Activated T-cell treated with anti-CD3 and anti-CD28 coated beads, Interleukin-2, amount 50 U/mL, for 72 hours (primary cell): ENCODE data around the gene ZNF175. TPM values are rescaled to one million over a fixed set of nuclear protein-coding genes. Genes with fewer than 3 reads are reported as not detected.
A peak's percentile ranks its signal among the peaks of the same experiment; 100 is the strongest.

Experiments
- ATAC-seq, 2 donors: fragments of 150-1000 bp; cut with Tn5 transposase; replicated peaks in 1 of 2; 2 replicates each; pipeline ENCODE4 v1.10.0; 2021; ENCODE audit warnings: moderate library complexity in 2 of 2, mild to moderate bottlenecking in 1 of 2
- DNase-seq, 2 donors: peaks; one replicate each; pipeline ENCODE4 v3.0.0; 2021 to 2022; ENCODE audit warnings: mixed read lengths in 1 of 2
- H3K27ac Mint-ChIP-seq: one replicate; pipeline ENCODE4 v1.8.0; 2022; ENCODE audit warnings: mild to moderate bottlenecking, moderate library complexity, mixed read lengths
- H3K27me3 Mint-ChIP-seq: one replicate; pipeline ENCODE4 v1.8.0; 2022; ENCODE audit warnings: low read depth, mixed read lengths
- H3K36me3 Mint-ChIP-seq, 2 donors: one replicate each; pipeline ENCODE4 v1.8.0; 2022; ENCODE audit warnings: mixed read lengths in 2 of 2, mild to moderate bottlenecking in 1 of 2; ENCODE audit not compliant: insufficient read depth in 2 of 2
- H3K4me1 Mint-ChIP-seq: one replicate; pipeline ENCODE4 v1.8.0; 2022; ENCODE audit warnings: low read depth, mixed read lengths
- H3K4me3 Mint-ChIP-seq, 2 donors: one replicate each; pipeline ENCODE4 v1.8.0; 2022; ENCODE audit warnings: mild to moderate bottlenecking in 2 of 2, mixed read lengths in 2 of 2, moderate library complexity in 2 of 2
- H3K9me3 Mint-ChIP-seq, 2 donors: one replicate each; pipeline ENCODE4 v1.8.0; 2022; ENCODE audit warnings: mixed read lengths in 2 of 2
- total RNA-seq, 2 donors: library from RNA; stranded (reverse); gene quantifications; one replicate each; pipeline ENCODE4 v1.2.3, GENCODE V29; 2022

Gene ZNF175
- total RNA-seq, 2 donors from 2014 or later, result 11.1 to 13.3 TPM

DNA sequence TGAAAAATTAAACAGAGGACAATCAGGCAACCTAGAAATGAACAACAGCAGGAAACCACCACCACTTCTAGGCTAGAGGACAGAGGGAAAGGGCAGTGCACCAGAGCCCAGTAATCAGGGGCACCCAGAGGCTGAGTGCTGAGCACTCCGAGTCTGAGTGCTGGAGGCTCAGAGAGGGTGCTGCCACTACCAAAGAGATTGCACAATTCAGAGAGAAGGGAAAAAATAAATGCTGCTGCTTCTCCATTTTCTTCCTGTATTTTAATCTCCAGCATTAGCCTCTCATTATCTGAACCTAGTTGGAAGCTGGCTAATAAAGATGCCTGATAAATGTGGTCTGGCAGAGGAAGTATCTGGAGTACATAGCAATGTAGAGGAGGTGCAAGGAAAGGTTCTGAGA, 11.8 kb upstream of the ZNF175 start:
- DNase-seq (no peak), ATAC-seq (no peak)
- H3K36me3 Mint-ChIP-seq, result no peaks in the 10 kb centered on the region
- no peak overlapping the region for H3K27ac Mint-ChIP-seq
- peaks cover 72% of the 10 kb centered on the region for H3K27me3 Mint-ChIP-seq
- peaks cover 0 to 8% of the 10 kb centered on the region in 2 donors for H3K9me3 Mint-ChIP-seq
- no peak overlapping the region for H3K4me3 Mint-ChIP-seq
- H3K4me1 Mint-ChIP-seq, result no peaks in the 10 kb centered on the region

DNA sequence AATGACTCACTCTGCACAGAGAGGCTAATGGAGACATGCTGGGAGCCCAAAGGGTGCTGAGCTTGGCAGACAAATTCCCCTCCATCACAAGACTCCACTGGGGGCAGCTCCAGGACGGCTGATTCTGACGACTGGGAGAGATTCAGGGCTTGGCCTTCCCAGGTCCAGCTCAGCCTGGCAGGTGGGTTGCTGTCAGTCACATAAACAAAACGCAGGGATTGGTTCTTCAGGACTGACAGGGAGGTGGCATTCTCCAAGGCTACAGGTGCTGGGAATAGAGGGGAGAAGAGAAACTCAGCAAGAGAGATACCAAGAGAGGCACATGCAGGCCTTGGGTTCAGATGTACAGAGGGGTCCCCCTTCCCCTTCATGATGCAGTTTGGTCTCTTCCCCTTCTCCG, 10.7 kb upstream of the ZNF175 start:
- peaks cover 66% of the 10 kb centered on the region for H3K27me3 Mint-ChIP-seq
- ATAC-seq (no peak), DNase-seq (no peak)
- H3K27ac Mint-ChIP-seq, result no peak overlapping the region
- H3K4me1 Mint-ChIP-seq, result no peaks in the 10 kb centered on the region
- H3K9me3 Mint-ChIP-seq, result peaks cover 0 to 5% of the 10 kb centered on the region in 2 donors
- H3K36me3 Mint-ChIP-seq, result no peaks in the 10 kb centered on the region
- H3K4me3 Mint-ChIP-seq, result no peak overlapping the region

DNA sequence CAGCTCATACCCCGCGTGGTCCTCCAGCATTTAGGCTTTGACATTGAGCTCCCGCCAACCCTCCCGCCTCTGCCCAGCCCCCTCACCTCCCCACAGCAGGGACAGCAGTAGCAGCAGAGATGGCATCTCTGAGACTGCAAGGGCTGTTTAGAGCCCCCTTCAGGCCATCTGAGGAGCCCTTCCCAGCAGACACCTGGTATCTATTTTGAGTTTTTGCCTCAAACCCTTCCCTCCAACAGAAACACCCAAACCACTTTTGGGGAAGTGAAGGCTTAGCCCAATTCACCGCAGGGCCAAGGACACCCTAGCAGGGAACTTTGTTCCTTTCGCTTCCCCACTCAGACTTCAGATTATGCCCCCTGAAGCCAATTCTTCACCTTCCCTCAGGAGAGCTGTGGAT, 6.3 kb upstream of the ZNF175 start:
- Mint-ChIP-seq H3K4me3 (no peak overlapping the region), H3K27me3 (peaks cover 61% of the 10 kb centered on the region), H3K9me3 (no peaks in the 10 kb centered on the region), H3K36me3 (no peaks in the 10 kb centered on the region), H3K27ac (no peak overlapping the region), H3K4me1 (no peaks in the 10 kb centered on the region)
- no peak for DNase-seq
- no peak for ATAC-seq

DNA sequence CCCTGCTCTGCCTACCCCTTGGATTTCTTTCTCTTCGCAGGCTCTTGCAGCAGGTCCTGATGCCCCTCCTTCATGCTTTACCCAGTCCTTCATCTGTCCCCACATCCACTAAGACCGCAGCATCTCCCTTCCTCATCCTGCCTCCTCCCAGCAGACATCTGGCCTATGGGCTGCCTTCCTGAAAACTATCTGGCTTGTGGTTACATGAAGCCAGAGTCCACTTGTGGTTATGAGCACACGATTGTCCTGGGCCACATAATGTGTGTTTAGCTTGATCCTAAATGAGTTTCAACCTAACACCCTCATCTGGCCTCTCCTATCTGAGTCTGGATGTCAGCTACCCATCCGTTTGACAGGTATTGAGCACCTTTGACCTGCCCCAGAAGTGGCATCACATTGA, 5.5 kb upstream of the ZNF175 start:
- no peak overlapping the region for H3K4me3 Mint-ChIP-seq
- no peaks in the 10 kb centered on the region for H3K9me3 Mint-ChIP-seq
- H3K27me3 Mint-ChIP-seq, result peaks cover 55% of the 10 kb centered on the region
- H3K27ac Mint-ChIP-seq, result no peak overlapping the region
- no peak for DNase-seq
- H3K4me1 Mint-ChIP-seq, result peaks cover 8% of the 10 kb centered on the region
- ATAC-seq, result no peak
- H3K36me3 Mint-ChIP-seq, result no peaks in the 10 kb centered on the region

DNA sequence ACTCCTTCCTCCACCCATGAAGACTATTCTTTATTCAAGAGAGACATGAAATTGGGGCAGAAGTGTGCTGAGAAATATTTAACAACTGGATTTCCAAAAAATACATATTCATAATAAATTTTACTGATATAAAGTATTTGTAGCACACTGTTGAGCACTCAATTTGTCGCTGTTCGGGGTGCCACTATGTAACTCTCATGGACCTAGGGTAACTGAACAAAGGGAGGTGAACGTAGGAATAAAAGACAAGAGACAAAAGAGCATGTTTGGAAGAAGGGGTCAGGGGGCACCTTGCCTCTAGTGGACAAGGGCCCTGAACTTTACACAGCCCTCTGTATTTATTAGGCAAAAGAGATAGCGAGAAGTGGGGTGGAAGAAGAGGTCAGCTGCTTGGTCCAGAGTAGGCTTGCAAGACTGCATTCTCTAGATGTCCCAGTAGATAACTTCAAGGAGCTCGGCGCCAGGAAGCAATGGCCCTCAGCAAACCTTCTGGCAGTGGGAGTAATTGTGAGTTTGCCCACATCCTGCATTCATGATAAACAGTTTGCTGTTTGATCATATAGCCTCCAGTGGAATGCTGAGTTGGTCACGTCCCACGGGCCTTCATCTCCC, 4.5 kb upstream of the ZNF175 start:
- H3K27me3 Mint-ChIP-seq, result peaks cover 44% of the 10 kb centered on the region
- H3K9me3 Mint-ChIP-seq, result no peaks in the 10 kb centered on the region
- H3K27ac Mint-ChIP-seq, result no peak overlapping the region
- H3K36me3 Mint-ChIP-seq, result peaks cover 5 to 6% of the 10 kb centered on the region in 2 donors
- DNase-seq, result no peak
- no peak for ATAC-seq
- H3K4me3 Mint-ChIP-seq, result no peak overlapping the region
- peaks cover 15% of the 10 kb centered on the region for H3K4me1 Mint-ChIP-seq

DNA sequence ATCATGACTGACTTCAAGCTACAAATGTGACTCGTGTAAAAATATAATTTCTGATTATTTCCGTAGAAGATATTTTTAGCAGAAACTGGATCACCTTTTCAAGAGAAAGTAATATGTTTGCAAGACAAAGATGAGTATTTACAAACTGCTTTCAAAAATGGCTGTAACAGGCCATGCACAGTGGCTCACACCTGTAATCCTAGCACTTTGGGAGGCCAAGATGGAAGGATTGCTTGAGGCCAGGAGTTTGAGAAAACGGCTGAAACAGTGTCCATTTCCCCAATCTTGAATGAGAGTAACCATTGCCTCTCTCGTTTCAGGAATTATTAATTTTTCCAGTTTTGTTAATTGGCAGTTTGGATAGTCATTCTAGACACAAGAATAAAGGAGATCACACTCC, 3.5 kb upstream of the ZNF175 start:
- Mint-ChIP-seq H3K4me1 (peaks cover 25% of the 10 kb centered on the region), H3K27me3 (peaks cover 39% of the 10 kb centered on the region), H3K4me3 (no peak overlapping the region), H3K27ac (no peak overlapping the region), H3K9me3 (no peaks in the 10 kb centered on the region), H3K36me3 (peaks cover 6% of the 10 kb centered on the region in 2 donors)
- DNase-seq (no peak), ATAC-seq (no peak)

DNA sequence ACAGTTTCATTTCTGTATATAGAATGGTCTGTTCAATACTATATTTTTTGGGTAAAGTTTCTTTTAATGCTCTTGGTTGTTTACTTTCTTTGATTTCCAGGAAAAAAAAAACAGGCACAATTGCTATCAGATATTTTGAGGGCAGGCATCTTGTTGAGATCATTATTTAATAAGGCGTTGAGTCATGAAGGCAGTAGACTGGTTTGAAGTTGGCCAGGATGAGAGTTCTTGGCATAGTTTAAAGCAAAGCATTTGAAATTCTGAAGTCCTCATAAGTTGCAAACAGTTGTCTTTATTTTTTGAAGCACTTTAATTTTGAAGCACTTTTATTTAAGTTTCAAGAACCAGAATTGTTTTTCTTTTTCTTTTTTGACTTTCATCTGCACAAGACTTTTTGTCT, 2.6 kb upstream of the ZNF175 start:
- no peak for DNase-seq
- Mint-ChIP-seq H3K36me3 (peaks cover 6 to 8% of the 10 kb centered on the region in 2 donors), H3K4me1 (peaks cover 33% of the 10 kb centered on the region), H3K9me3 (no peaks in the 10 kb centered on the region), H3K4me3 (no peak overlapping the region), H3K27ac (no peak overlapping the region), H3K27me3 (peaks cover 31% of the 10 kb centered on the region)
- no peak for ATAC-seq

DNA sequence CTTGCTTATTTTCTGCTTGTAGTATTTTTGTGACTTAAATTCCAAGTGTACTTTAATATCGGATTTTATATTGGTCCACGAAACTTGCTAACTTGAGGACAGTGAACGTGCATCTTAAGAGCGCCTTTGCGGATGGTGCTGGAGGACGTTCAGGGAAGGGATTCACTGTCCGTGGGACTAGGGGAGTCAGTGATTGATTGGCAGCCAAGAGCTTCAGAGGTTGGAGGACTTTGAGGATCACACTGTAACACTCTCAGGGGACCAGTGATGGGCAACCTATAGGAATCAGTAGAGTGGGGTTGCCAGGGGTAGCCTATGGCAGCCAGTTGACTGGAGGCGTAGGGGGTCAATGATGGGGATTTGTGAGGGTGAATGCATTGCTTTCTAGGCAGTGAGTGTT, 516 bp downstream of the ZNF175 start:
- H3K27ac Mint-ChIP-seq, result peak overlapping the region; percentile 96
- H3K9me3 Mint-ChIP-seq, result no peaks in the 10 kb centered on the region
- DNase-seq (no peak), ATAC-seq (peak in 1 of 2 donors; percentile 27)
- peaks cover 11 to 19% of the 10 kb centered on the region in 2 donors for H3K36me3 Mint-ChIP-seq
- peaks cover 15% of the 10 kb centered on the region for H3K27me3 Mint-ChIP-seq
- H3K4me3 Mint-ChIP-seq, result peak overlapping the region; percentile 99
- peaks cover 36% of the 10 kb centered on the region for H3K4me1 Mint-ChIP-seq

DNA sequence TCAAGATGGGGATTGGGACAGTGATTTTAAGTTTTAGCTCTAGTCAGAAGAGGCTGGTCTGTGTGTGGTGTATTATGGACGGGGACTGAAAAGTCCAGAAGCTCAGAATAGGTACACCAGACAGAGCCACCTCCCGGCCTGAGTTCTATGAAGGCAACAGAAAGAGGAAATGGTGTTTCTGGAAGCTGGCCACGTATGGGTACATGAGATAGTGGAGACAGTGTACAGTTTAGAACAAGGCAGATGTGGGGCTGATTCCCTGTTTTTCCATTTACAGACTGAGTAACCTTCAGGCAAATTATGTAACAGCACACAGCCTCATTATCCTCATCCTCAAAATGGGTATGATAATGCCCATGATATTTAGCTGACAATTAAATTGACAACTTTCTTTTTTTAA, 1.3 kb downstream of the ZNF175 start:
- peak overlapping the region; percentile 99 for H3K4me3 Mint-ChIP-seq
- ATAC-seq (no peak), DNase-seq (no peak)
- no peaks in the 10 kb centered on the region for H3K9me3 Mint-ChIP-seq
- H3K27me3 Mint-ChIP-seq, result peaks cover 8% of the 10 kb centered on the region
- peaks cover 39% of the 10 kb centered on the region for H3K4me1 Mint-ChIP-seq
- peaks cover 15 to 25% of the 10 kb centered on the region in 2 donors for H3K36me3 Mint-ChIP-seq
- H3K27ac Mint-ChIP-seq, result no peak overlapping the region

DNA sequence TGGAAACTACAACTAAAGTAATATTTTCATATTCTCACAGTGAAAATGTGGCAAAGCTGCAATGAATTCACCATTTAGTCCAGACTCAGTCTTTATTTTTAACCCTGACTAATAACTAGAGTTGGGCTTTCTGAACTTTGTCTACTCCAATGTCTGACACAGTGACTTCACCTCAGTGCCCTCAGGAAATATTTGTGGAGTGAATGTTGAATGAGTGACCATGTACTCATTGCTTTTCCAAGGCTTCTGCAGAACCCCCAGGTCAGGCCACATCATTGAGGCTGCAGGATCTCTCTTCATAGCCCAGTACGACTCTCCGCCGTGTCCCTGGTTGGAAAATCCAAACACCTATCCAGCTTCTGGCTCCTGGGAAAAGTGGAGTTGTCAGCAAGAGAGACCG, 1.8 kb downstream of the ZNF175 start:
- H3K27ac Mint-ChIP-seq, result no peak overlapping the region
- H3K27me3 Mint-ChIP-seq, result peaks cover 7% of the 10 kb centered on the region
- ATAC-seq (no peak), DNase-seq (no peak)
- H3K4me1 Mint-ChIP-seq, result peaks cover 39% of the 10 kb centered on the region
- no peak overlapping the region for H3K4me3 Mint-ChIP-seq
- no peaks in the 10 kb centered on the region for H3K9me3 Mint-ChIP-seq
- peaks cover 16 to 30% of the 10 kb centered on the region in 2 donors for H3K36me3 Mint-ChIP-seq

DNA sequence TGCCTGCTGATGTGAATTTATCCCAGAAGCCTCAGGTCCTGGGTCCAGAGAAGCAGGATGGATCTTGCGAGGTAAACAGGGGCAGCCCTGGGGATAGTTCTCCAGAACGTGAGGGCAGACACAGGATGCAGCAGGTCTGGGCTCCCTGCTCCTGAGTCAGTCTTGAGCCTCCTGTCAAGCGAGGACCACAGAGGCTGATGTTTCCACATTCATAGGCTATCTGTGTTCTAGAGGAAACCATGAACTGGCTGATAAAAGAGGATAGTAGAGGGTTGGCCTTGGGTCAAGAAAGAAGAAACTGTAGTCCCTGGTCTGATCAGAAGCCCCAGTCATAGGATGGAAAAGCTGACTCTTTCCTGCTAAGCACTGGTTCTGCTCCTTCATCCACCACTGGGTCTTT, 2.2 kb downstream of the ZNF175 start:
- H3K27ac Mint-ChIP-seq, result no peak overlapping the region

DNA sequence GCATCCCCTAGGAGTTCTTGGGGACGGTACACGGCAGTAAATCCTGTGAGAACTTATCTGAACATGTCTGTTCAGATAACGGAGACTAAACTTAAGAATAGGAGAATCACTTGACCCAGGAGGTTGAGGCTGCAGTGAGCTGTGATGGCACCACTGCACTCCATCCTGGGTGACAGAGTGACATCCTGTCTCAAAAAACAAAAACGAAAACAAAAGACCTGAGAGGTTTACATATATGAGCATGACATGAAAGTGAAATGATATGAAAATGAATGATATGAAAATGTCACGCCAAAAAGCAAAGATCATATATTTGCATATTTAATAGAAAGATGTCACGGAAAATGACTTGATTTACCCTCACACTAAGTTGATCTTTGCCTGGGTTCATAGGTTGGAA, 5.8 kb downstream of the ZNF175 start:
- H3K36me3 Mint-ChIP-seq, result peaks cover 21 to 46% of the 10 kb centered on the region in 2 donors
- no peak for DNase-seq
- ATAC-seq, result peak in 1 of 2 donors; percentile 78
- no peaks in the 10 kb centered on the region for H3K27me3 Mint-ChIP-seq
- H3K4me3 Mint-ChIP-seq, result peak overlapping the region in 1 of 2 donors; percentile 11
- H3K27ac Mint-ChIP-seq, result no peak overlapping the region
- H3K9me3 Mint-ChIP-seq, result peaks cover 0 to 4% of the 10 kb centered on the region in 2 donors
- H3K4me1 Mint-ChIP-seq, result peaks cover 22% of the 10 kb centered on the region

More for the DNA sequence above, 2.2 kb downstream of the ZNF175 start:
- H3K9me3 Mint-ChIP-seq, result no peaks in the 10 kb centered on the region
- peaks cover 39% of the 10 kb centered on the region for H3K4me1 Mint-ChIP-seq
- ATAC-seq (no peak), DNase-seq (no peak)
- H3K27me3 Mint-ChIP-seq, result peaks cover 3% of the 10 kb centered on the region
- H3K36me3 Mint-ChIP-seq, result peaks cover 17 to 35% of the 10 kb centered on the region in 2 donors
- peak overlapping the region in 1 of 2 donors; percentile 29 for H3K4me3 Mint-ChIP-seq

DNA sequence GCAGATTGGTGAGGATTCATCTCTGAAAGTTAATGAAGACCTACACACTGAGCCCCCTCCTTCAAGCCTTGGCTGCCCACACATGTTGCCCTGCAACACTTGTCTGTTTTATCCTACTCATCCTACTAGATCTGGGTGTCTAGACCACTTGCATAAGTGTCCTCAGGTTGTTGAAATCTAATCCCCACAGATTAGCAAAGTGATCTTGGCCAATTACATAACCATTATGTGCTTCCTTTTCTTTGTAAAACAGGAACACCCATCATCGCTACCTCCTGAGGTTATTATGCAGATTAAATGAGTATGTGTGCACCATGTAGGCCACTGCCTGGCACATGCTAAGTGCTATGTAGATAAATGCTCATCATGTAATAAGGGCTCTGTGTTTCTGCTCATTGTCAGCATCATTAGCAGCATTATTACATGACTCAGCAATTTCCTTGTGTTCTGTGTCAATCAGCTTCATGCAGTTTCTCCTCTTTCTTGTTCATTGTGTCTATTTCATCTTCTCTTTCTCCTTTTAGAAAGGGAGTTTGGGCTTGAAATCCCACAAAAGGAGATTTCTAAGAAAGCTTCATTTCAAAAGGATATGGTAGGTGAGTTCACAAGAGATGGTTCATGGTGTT, 15.1 kb downstream of the ZNF175 start:
- Mint-ChIP-seq H3K27ac (no peak overlapping the region), H3K27me3 (no peaks in the 10 kb centered on the region), H3K9me3 (peaks cover 26 to 31% of the 10 kb centered on the region in 2 donors), H3K4me3 (no peak overlapping the region), H3K36me3 (peaks cover 50 to 70% of the 10 kb centered on the region in 2 donors), H3K4me1 (no peaks in the 10 kb centered on the region)
- no peak for ATAC-seq
- DNase-seq, result no peak

DNA sequence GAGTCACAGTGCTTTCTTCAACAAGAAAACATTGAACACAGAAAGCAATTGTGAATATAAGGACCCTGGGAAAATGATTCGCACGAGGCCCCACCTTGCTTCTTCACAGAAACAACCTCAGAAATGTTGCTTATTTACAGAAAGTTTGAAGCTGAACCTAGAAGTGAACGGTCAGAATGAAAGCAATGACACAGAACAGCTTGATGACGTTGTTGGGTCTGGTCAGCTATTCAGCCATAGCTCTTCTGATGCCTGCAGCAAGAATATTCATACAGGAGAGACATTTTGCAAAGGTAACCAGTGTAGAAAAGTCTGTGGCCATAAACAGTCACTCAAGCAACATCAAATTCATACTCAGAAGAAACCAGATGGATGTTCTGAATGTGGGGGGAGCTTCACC, 15.7 kb downstream of the ZNF175 start:
- H3K27me3 Mint-ChIP-seq, result no peaks in the 10 kb centered on the region
- H3K4me1 Mint-ChIP-seq, result no peaks in the 10 kb centered on the region
- H3K4me3 Mint-ChIP-seq, result no peak overlapping the region
- H3K9me3 Mint-ChIP-seq, result peaks cover 26 to 32% of the 10 kb centered on the region in 2 donors
- H3K27ac Mint-ChIP-seq, result no peak overlapping the region
- ATAC-seq (peak in 1 of 2 donors; percentile 51), DNase-seq (no peak)
- H3K36me3 Mint-ChIP-seq, result peaks cover 46 to 65% of the 10 kb centered on the region in 2 donors
